ENCODE results near the gene CFHR4. TPM values are rescaled to one million over a fixed set of nuclear protein-coding genes. Genes with fewer than 3 reads are reported as not detected.
"Not testable (repeated sequence)": the region's sequence is repeated elsewhere in the genome, so short reads cannot be mapped to it uniquely, and the experiment has no call there.

CFHR4 gene
- polyA plus RNA-seq, 3 donors = not detected

DNA sequence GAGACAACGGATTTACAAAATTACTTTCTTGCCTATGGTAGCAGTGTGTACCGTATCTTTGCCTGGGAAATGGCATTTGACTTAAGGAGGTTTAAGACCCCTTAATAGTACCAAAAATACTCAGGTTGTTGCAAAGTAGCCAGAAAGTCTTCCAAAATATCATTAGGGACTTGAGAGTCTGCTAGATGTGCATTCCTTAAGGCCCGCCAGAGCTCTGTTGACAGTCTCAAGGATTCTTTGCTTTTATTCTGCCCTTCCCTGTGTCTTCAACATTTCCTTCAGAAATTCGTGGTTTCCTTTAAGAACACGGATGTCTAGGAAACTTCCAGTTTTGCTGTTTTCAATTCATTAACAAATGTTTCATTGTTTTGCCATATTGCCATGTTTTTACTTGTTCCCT lies 24.4 kb downstream of the CFHR4 start:
- WGBS, 3 donors = 40 to 65% (median 45%) methylated on average over 5 of the region's 5 CpGs

DNA sequence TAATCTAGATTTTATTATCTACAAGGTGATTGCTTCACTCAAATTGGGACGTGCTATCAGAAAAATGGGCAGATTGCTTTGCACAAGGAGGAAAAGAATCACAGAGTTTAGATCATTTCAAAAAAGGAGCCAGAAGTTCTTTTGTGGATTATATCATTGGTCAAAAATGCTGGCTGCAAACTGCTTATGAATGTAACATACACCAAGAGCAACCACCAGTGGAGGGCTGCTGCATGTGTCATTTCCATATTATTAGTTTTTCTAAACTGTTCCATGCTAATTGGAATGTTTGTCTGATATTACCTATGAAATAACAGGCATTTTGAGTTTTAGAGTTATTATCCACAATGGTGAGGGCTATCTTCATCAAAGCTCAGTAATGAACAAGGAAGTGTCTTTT lies 39.0 kb downstream of the CFHR4 start:
- 66 to 74% (median 68%) methylated on average over 1 of the region's 1 CpG for WGBS, 3 donors
- H3K27ac ChIP-seq (ENCODE audit: low read depth, low read length) = not testable (repeated sequence)

More for the DNA sequence above, 24.4 kb downstream of the CFHR4 start:
- not testable (repeated sequence) for H3K27ac ChIP-seq (ENCODE audit: low read depth, low read length)

DNA sequence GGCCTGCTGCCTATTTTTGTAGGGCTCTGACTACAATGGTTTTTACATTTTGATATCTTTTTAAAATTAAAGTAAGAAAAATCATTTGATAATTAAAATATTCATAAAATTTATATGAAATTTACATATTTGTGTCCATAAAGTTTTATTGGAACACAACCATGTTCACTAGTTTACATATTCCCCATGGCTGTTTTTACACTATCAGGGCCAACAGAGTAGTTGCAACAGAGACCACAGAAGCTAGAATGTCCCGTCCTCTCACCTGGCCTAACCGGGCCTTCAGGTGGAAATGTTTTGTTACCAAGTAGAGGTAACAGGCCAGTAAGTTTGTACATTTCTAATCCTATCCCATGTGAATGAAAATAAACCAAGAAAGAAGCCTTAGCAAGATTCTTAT lies 45.0 kb downstream of the CFHR4 start:
- WGBS, 3 donors = 85 to 90% (median 89%) methylated on average over 2 of the region's 2 CpGs

DNA sequence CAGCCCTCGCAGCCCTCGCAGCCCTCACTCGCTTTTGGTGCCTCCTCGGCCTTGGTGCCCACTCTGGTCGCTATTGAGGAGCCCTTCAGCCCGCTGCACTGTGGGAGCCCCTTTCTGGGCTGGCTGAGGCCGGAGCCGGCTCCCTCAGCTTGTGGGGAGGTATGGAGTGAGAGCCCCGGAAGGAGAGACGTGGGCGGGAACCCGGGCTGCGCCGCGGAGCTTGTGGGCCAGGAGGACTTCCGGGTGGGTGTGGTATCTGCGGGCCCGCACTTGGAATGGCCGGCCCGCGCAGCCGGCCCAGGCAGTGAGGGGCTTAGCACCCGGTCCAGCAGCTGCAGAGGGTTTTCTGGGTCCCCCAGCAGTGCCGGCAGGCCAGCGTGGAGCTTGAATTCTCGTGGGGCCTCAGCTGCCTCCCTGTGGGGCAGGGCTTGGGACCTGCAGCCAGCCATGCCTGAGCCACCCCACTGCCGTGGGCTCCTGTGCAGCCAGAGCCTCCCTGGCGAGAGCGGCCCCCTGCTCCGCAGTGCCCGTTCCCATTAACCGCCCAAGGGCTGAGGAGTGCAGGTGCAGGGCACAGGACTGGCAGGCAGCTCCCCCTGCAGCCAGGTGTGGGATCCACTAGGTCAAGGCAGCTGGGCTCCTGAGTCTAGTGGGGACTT lies 45.8 kb downstream of the CFHR4 start:
- WGBS, 3 donors = 87 to 94% (median 93%) methylated on average over 30 to 32 of the region's 32 CpGs

More for the DNA sequence above, 45.0 kb downstream of the CFHR4 start:
- H3K27ac ChIP-seq (ENCODE audit: low read depth, low read length) = not testable (repeated sequence)

DNA sequence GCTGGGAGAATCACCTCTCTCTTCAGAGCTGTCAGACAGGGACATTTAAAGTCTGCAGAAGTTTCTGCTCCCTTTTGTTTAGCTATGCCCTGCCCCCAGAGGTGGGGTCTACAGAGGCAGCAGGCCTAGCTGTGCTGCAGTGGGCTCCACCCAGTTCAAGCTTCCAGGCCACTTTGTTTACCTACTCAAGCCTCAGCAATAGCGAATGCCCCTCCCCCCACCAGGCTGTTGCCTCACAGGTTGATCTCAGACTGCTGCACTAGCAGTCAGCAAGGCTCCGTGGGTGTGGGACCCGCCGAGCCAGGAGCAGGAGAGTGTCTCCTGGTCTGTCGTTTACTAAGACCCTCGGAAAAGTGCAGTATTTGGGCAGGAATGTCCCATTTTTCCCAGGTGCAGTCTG lies 53.6 kb downstream of the CFHR4 start:
- H3K27ac ChIP-seq (ENCODE audit: low read depth, low read length) = not testable (repeated sequence)
- WGBS, 3 donors = 46 to 75% (median 71%) methylated on average over 6 of the region's 6 CpGs

More for the DNA sequence above, 45.8 kb downstream of the CFHR4 start:
- no peak overlapping the region for H3K27ac ChIP-seq (ENCODE audit: low read depth, low read length)

DNA sequence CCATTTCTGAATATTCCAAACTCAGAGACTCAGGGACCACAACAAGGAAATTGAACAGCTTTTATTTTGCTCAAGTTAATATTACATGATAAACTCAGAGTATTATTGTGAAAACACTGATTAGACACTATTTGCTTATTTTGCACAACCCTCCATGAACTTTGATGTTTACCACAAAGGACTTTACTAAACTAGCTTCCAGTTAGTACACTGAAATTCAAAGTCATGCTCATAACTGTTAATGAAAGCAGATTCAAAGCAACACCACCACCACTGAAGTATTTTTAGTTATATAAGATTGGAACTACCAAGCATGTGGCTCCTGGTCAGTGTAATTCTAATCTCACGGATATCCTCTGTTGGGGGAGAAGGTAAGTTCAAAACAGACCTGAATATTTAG lies 55.7 kb downstream of the CFHR4 start, which contains the start of gene CFHR2:
TSS of gene CFHR2 (plus strand) at position 171 of the 400 bp plus-strand sequence. CDS start at position 314, 143 bp downstream.
- WGBS, 3 donors = no CpG with 5 or more reads among the region's 1 CpG
- not testable (repeated sequence) for H3K27ac ChIP-seq (ENCODE audit: low read depth, low read length)

DNA sequence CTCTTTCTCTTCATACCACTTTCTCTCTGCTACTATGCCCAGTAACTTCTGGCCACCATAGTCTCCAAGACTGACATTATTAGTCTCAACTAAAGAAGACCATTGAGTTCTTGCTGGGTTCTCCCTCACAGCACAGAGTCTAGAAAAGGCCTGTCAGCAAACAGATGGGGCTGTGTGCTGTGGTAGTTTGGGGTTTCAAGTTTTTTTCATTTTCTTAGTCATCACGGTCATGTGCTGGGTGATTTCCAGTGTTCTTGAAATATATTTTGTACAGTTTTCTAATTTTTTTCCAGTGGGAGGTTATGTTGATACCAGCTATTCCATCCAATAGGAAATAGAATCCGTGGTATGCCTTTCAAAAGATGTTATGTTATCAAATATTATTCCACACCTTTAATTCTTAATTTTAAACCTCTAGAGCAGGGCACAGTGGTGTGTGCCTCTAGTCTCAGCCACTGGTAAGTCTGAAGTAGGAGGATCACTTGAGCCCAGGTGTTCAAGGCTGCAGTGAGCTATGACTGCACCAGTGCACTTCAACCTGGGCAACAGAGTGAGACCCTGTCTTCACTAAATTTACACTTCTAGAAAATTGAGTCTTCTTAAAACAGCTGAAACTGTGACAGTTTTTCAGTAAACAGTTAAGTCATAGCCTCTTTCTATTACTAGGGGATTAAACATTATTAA lies 64.0 kb downstream of the CFHR4 start:
- no peak overlapping the region for H3K27ac ChIP-seq (ENCODE audit: low read depth, low read length)
- 69 to 77% (median 73%) methylated on average over 2 of the region's 2 CpGs for WGBS, 3 donors

DNA sequence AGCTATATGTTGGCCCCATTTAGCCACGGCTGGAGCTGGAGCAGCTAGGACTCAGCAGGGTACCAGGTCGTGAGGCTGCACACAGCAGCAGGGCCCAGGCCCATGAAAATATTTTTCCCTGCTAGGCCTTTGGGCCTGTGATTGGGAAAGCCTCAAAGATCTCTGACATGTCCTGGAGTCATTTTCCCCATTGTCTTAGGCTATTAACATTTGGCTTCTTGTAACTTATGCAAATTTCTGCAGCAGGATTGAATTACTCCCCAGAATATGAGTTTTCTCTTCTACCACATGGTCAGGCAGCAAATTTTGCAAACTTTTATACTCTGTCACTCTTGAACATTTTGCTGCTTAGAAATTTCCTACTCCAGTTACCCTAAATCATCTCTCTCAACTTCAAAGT lies 66.9 kb downstream of the CFHR4 start:
- 56 to 85% (median 74%) methylated on average over 2 of the region's 2 CpGs for WGBS, 3 donors

DNA sequence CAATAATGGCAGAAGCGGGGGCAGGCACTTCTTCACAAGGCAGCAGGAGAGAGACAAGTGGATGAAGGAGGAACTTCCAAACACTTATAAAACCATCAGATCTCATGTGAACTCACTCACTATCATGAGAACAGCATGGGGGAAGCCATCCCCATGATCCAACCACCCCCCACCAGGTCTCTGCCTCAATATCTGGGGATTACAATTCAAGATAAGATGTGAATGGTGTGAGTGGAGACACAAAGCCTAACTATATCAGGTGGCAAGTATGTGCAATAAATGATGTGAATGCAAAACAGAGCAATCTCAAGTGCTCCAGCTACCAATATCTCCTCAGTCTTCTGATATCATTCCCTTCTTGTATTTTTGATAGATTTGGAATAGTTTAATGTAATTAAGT lies 68.1 kb downstream of the CFHR4 start:
- WGBS, 3 donors = 89 to 100% (median 90%) methylated on average over 1 of the region's 1 CpG
- H3K27ac ChIP-seq (ENCODE audit: low read depth, low read length) = no peak overlapping the region

More for the DNA sequence above, 66.9 kb downstream of the CFHR4 start:
- no peak overlapping the region for H3K27ac ChIP-seq (ENCODE audit: low read depth, low read length)

DNA sequence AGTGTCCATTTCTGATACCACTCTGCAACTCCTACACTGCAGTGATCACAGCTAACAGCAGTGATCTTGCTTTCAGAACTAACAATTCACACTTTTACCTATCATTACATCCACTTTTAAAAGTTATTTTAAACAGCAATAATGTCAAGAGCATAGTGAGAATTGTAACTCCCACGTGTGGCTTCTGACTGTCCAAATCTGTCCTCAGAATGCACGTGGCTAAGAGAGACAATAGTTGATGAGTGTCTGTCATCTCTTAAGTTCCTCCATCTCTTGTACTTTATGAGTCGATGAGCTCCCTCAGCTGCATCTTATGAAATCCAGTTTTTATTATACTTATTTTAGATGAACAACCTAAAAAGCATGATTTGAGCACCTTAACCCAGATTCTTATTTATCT lies 73.0 kb downstream of the CFHR4 start:
- WGBS, 3 donors = 57 to 65% (median 58%) methylated on average over 3 of the region's 3 CpGs
- no peak overlapping the region for H3K27ac ChIP-seq (ENCODE audit: low read depth, low read length)

Other genes starting within 250 kb of the CFHR4 start
- 10 to 100 TPM in 2 of 3 donors, 1 to 10 TPM in 1; 6.4 to 37.7 (median 31.3) TPM for gene CFH, start 236.0 kb upstream of the CFHR4 start, polyA plus RNA-seq
- gene CFHR3, start 113.2 kb upstream of the CFHR4 start, polyA plus RNA-seq = under 1 TPM in 2 of 3 donors, not detected in 1; 0.15 to 0.45 TPM
- 1 to 10 TPM in 2 of 3 donors, not detected in 1; 1.2 to 1.3 TPM for gene CFHR1, start 68.3 kb upstream of the CFHR4 start, polyA plus RNA-seq
- not detected for gene CFHR2, start 55.7 kb downstream of the CFHR4 start, polyA plus RNA-seq
- gene CFHR5, start 89.5 kb downstream of the CFHR4 start, polyA plus RNA-seq = not detected
- gene F13B, start 179.2 kb downstream of the CFHR4 start, polyA plus RNA-seq = not detected